Measurements from ENCODE around the gene FMN2.

Gene FMN2

DNA sequence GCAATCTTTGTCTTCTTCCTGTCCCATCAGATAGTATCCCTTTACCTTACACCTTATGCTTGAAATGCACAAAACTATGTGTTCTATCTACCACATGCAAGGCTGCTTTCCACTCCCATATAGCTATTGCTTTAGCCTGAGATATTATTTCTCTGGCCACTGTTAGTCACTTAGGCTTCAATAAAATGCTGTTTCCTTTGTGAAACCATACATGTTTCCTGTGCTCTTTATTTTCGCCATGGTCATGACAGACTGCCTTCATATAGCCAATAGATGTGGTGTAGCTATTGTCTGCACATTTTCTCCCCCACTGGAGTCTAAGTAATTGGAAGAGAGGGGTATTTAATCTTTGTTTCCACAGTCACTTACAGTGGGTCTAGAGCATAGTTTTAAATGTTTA is 411.9 kb downstream of the FMN2 start:
- DNase-seq = no peak

DNA sequence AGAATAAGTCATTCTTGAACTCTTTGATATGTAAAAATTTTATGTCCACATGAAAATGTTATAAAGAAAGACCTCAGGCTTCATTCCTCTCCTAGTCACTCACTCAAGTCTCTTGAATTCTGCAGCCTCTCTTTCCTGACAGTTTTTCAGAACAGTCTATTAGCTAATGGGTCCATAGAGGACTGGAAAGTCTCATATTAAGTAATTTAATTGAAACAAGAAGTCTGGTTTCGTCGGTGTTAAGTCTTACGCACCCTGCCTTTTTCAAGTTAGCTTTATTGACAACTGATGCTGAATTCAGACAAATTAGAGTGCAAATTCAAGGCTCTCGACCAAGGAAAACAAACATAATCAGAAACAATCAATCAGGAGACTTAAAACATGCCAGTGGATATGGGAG is 414.5 kb downstream of the FMN2 start:
- no peak for DNase-seq

DNA sequence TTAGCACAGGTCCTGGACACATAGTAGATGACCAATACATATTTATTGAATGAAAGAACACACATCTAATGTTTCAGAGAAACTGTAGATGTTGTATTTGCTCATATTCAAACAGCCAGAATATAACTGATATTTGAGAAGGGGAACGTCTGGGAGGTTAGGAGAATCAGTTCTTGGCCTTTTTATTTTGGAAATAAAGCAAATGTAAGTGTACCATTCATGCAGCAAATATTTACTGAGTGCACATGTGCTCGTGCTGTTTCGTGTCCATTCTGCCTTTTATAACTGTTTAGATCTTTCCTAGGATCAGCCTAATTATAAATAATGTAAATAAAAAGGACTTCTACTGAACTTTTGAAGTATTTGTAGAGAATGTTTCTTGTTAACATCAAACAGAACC is 416.5 kb downstream of the FMN2 start:
- DNase-seq = no peak

DNA sequence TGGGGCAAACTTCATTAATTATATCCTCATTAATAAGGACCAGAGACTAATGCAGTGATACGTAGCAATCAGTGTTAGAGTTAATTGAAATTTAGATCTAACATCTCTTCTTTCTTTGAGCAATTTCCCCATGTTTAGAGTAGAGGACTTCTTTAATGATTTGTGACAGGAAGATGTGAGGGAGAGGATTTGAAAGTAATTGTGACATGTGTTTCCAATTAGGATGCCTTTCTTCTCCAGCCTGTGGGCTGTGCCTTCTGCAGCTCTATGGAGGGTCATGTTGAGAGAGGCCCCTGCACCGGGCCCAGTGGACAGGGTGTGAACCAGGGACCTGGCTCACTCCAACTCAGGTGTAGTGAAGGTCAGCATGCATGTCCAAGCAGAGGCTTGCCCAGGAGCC is 417.3 kb downstream of the FMN2 start:
- no peak for DNase-seq

DNA sequence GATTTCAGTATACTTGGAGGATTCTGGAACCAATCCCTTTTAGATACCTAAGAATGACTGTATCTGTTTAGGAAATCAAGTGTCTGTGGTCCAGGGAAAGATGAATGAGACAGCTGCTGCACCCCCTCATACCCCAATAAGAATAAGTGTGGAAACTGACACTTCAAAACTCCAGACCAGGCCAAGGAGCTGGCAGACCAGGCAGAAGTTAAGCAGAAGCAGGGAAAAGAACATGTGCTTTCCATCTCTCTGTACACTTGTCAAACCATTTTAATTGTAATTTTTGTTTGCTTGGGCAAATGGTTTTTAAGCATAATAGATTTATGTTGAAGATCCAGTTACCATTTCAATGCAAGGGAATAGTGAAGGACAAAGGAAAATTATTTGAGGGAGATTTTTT is 420.1 kb downstream of the FMN2 start:
- DNase-seq = no peak

DNA sequence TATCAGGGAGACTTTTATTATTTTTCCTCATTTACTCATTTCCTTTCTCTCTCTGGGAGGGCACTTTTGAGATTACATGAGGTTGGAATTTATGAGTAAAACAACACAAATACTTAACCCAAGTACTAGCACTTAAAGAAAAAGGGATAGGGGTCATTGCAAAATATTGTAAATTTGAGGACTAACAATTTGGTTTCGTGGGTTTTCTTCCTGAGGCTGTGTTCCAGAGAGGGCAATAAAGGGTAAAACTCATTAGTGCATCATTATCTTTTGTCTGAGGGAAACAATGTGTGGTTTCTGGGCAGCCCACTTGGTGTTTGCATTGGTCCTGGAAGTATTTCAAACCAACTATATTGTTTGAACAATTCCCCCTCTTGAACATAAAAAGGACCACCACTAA is 423.8 kb downstream of the FMN2 start:
- DNase-seq = no peak

DNA sequence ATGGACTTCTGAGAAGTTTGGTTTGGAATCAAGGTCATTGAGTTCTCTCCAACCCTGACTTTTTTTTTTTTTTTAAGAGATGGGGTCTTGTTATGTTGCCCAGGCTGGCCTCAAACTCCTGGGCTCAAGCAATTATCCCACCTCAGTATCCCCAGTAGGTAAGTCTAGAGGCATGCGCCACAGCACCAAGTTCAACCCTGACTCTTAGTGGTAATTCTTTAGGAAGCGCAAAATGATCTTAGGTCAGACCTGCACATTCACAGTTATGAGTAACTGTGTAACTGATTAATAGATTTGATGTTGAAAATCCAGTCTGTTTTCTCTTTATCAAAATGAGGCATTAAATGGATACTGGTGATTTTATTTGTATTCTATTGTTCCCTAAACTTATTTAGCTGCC is 424.4 kb downstream of the FMN2 start:
- DNase-seq = no peak

DNA sequence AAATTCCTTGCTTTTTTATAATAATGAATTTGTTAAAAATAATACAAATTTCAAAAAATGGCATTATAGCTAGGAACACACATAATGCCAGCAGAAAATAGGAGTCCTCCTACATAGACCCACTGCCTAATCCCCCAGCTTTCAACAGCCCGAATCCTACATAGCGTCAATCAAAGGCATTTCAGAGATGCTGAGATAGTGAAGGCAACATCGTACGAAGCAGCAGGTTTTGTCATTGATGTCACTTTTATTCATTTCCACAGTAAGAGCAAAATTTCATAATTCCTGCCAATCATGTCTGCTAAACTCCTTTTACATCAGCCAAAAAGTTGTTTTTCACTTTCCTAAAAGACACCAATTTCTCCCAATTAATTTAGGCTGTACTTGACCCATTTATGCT is 426.2 kb downstream of the FMN2 start:
- no peak for DNase-seq

DNA sequence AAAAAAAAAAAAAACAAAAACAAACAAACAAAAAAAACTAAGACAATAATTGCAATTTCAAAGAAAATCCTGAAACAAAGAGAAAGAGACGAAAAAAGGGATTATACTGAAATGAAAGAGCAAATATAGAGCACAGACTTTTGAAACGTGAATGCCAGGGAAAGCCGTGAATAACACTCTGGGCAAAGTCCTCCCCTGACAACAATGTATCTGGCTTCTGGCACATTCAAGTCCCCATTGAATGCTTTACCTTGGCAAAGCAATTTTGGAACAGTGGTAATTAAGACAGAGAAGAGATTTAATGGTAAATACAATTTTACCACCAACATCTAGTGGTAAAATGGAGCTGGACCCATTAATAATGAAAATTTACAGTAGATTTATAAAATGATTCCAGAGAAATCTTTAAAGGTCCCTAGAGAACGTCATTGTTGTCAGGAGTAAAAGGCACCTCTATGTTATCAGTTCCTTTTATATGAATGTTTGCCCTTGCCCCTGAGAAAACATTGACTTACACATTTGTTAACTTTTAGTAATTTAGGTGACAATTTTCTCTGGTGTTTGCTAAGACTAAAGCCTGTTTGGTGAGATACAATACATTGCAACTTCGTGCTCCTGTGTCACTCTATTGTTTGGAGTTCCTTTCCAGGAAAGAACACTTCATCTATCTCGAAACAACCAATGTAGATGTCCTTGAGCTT is 430.6 kb downstream of the FMN2 start:
- DNase-seq = no peak

DNA sequence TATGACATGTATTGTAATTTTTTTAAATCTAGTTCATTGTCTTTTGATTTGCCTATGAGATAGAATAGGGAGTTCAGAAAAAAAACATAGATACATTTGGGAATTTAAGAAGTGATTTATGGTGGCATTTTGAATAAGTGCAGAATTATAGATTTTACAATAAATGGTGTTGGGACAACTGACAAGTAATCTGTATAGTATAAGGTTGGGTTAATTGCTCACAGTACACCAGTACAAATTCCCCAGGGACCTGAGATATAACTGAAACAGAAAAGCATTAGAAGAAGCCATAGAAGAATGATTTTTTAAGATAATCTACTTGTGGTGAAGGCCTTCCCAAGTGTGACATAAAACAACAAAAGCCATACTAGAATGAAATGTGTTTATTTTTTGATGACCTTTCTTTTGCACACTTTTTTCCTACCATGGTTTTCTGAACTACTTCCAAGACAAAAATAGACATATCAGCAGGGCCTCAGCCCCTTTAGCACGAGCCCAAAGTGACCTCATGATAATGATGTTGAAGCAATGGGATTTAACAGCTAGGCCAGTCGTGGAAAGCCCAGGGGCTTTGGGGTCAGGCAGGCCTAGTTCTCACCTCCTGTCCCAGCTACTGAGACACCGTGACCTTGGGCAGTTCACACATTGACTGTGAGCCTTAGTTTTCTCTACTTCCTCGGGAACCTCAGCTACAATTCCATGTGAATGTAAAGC is 432.8 kb downstream of the FMN2 start:
- no peak for DNase-seq

All from NCI-H2029 (cell line).